Measurements from ENCODE around the gene UGT1A1. TPM values are rescaled to one million over a fixed set of nuclear protein-coding genes. Genes with fewer than 3 reads are reported as not detected.

Gene UGT1A1
- total and polyA plus RNA-seq, 10 of the 15 experiments (the other 5 are each of a cell fraction or from before 2014, with no cell fraction given) = not detected

DNA sequence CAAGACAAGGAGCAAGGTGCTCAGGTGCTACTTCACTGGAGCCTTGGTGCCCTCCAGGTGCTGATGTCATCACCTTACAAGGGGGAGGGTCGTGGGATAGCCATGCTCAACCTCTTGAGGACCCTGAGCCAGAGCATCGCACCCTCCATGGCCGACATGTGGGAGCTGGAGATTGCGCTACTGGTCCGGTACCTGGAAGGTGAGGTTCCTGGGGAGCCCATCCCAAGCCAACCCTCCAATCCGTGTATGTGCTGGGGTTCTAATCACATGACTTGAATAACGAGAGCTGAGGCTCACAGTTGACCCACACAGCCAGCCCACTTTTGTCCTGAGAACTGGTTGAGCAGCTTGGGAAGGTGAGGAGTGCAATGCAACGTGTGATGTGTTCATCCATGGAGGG is 43.9 kb downstream of the UGT1A1 start:
- Histone ChIP-seq H3K9me3 (replicated peaks; ENCODE audit: control insufficient read depth, insufficient read depth, low read length) (no peaks in the 10 kb centered on the region), H3K79me2 (ENCODE audit: control insufficient read depth, insufficient read depth, low read length) (no peaks in the 10 kb centered on the region), H3K27ac (ENCODE audit: control insufficient read depth, insufficient read depth) (no peak overlapping the region), H3K27me3 (replicated peaks in 1 of 2; ENCODE audit: control insufficient read depth in 2 of 2, insufficient read depth in 2 of 2, low read length in 1 of 2) (no peaks in the 10 kb centered on the region; a peak in 2 of 4 replicates), H3K4me2 (ENCODE audit: control insufficient read depth, insufficient read depth) (no peak overlapping the region), H3K4me3 (no peak overlapping the region), H3K4me1 (ENCODE audit: control insufficient read depth, insufficient read depth, low read length) (no peaks in the 10 kb centered on the region), H2AFZ (ENCODE audit: control insufficient read depth, low read depth, low read length) (no peak overlapping the region), H4K20me1 (ENCODE audit: control insufficient read depth, insufficient read depth) (no peaks in the 10 kb centered on the region), H3K9ac (ENCODE audit: control insufficient read depth, insufficient read depth, low read length) (no peak overlapping the region), H3K36me3 (ENCODE audit: control insufficient read depth in 2 of 2, insufficient read depth in 2 of 2, low read length in 1 of 2) (no peaks in the 10 kb centered on the region)
- RAD21 ChIA-PET (ENCODE audit: unreplicated experiment) = no interaction called here
- intact Hi-C loops (cut with micrococcal nuclease; ENCODE audit: unreplicated experiment) (no loop called here), in situ Hi-C loops (cut with MboI) (no loop called here)
- SMC1A ChIA-PET (ENCODE audit: uncharacterized antibody, unreplicated experiment) = no interaction called here
- CTCF ChIA-PET = no interaction called here
- no peak for DNase-seq (ENCODE audit: low read depth, low spot score)
- no peak for TF ChIP-seq POU2F2 (IDR thresholded peaks at IDR 0.05; ENCODE audit: borderline replicate concordance, low read depth, low read length)
- TF ChIP-seq HDGF (IDR thresholded peaks at IDR 0.05) = no peak
- no peak for TF ChIP-seq TAF1 (IDR thresholded peaks at IDR 0.05; ENCODE audit: borderline replicate concordance, low read depth, low read length)
- no peak for TF ChIP-seq JUNB (IDR thresholded peaks at IDR 0.05)
- TF ChIP-seq SIN3A (IDR thresholded peaks at IDR 0.05; ENCODE audit: low read depth, low read length) = no peak
- no peak for TF ChIP-seq CBX3 (IDR thresholded peaks at IDR 0.05; ENCODE audit: borderline replicate concordance, low read depth)
- no peak for TF ChIP-seq SMARCA5 (IDR thresholded peaks at IDR 0.05)
- no peak for TF ChIP-seq BRCA1 (IDR thresholded peaks at IDR 0.05; ENCODE audit: low read depth, low read length)
- TF ChIP-seq, protein P1, sequence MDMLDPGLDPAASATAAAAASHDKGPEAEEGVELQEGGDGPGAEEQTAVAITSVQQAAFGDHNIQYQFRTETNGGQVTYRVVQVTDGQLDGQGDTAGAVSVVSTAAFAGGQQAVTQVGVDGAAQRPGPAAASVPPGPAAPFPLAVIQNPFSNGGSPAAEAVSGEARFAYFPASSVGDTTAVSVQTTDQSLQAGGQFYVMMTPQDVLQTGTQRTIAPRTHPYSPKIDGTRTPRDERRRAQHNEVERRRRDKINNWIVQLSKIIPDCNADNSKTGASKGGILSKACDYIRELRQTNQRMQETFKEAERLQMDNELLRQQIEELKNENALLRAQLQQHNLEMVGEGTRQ (IDR thresholded peaks at IDR 0.05; ENCODE audit: borderline replicate concordance, low read depth, low read length) = no peak
- no peak for TF ChIP-seq TCF3 (IDR thresholded peaks at IDR 0.05; ENCODE audit: borderline replicate concordance, insufficient read depth, low read depth, low read length)
- TF ChIP-seq GATAD2B (conservative IDR thresholded peaks at IDR 0.05; ENCODE audit: low read depth) = no peak
- TF ChIP-seq, protein P2, sequence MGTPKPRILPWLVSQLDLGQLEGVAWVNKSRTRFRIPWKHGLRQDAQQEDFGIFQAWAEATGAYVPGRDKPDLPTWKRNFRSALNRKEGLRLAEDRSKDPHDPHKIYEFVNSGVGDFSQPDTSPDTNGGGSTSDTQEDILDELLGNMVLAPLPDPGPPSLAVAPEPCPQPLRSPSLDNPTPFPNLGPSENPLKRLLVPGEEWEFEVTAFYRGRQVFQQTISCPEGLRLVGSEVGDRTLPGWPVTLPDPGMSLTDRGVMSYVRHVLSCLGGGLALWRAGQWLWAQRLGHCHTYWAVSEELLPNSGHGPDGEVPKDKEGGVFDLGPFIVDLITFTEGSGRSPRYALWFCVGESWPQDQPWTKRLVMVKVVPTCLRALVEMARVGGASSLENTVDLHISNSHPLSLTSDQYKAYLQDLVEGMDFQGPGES (IDR thresholded peaks at IDR 0.05) = no peak
- TF ChIP-seq, protein P3, sequence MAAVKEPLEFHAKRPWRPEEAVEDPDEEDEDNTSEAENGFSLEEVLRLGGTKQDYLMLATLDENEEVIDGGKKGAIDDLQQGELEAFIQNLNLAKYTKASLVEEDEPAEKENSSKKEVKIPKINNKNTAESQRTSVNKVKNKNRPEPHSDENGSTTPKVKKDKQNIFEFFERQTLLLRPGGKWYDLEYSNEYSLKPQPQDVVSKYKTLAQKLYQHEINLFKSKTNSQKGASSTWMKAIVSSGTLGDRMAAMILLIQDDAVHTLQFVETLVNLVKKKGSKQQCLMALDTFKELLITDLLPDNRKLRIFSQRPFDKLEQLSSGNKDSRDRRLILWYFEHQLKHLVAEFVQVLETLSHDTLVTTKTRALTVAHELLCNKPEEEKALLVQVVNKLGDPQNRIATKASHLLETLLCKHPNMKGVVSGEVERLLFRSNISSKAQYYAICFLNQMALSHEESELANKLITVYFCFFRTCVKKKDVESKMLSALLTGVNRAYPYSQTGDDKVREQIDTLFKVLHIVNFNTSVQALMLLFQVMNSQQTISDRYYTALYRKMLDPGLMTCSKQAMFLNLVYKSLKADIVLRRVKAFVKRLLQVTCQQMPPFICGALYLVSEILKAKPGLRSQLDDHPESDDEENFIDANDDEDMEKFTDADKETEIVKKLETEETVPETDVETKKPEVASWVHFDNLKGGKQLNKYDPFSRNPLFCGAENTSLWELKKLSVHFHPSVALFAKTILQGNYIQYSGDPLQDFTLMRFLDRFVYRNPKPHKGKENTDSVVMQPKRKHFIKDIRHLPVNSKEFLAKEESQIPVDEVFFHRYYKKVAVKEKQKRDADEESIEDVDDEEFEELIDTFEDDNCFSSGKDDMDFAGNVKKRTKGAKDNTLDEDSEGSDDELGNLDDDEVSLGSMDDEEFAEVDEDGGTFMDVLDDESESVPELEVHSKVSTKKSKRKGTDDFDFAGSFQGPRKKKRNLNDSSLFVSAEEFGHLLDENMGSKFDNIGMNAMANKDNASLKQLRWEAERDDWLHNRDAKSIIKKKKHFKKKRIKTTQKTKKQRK (IDR thresholded peaks at IDR 0.05; ENCODE audit: low read depth, low read length) = no peak
- TF ChIP-seq, protein P4, sequence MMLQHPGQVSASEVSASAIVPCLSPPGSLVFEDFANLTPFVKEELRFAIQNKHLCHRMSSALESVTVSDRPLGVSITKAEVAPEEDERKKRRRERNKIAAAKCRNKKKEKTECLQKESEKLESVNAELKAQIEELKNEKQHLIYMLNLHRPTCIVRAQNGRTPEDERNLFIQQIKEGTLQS (IDR thresholded peaks at IDR 0.05; ENCODE audit: borderline replicate concordance, extremely low read depth, low read depth, low read length) = no peak
- TF ChIP-seq EGR1 (IDR thresholded peaks at IDR 0.05; ENCODE audit: borderline replicate concordance in 1 of 2, low read depth in 2 of 2, low read length in 2 of 2) = no peak
- no peak for TF ChIP-seq FOS (IDR thresholded peaks at IDR 0.05; ENCODE audit: borderline replicate concordance, extremely low read depth, insufficient read length)
- TF ChIP-seq RBBP5 (conservative IDR thresholded peaks at IDR 0.05) = no peak
- TF ChIP-seq PML (IDR thresholded peaks at IDR 0.05; ENCODE audit: low read length) = no peak
- TF ChIP-seq, protein P5, sequence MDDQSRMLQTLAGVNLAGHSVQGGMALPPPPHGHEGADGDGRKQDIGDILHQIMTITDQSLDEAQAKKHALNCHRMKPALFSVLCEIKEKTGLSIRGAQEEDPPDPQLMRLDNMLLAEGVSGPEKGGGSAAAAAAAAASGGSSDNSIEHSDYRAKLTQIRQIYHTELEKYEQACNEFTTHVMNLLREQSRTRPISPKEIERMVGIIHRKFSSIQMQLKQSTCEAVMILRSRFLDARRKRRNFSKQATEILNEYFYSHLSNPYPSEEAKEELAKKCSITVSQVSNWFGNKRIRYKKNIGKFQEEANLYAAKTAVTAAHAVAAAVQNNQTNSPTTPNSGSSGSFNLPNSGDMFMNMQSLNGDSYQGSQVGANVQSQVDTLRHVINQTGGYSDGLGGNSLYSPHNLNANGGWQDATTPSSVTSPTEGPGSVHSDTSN (IDR thresholded peaks at IDR 0.05; ENCODE audit: insufficient replicate concordance, low read depth, low read length) = no peak
- no peak for ATAC-seq
- no peak for FAIRE-seq
- WGBS (ENCODE audit: insufficient coverage, insufficient replicate concordance, low lambda C conversion rate, missing lambda C conversion rate) = 49% methylated on average over 8 of the region's 8 CpGs
- POLR2A ChIA-PET = no interaction called here
- no TSS peak for BruUV-seq (replicated peaks)

Data from GM12878 (cell line).